Glomerular endothelial cell (primary cell): ENCODE results near the gene BRWD1. TPM values are rescaled to one million over a fixed set of nuclear protein-coding genes. Genes with fewer than 3 reads are reported as not detected.
"Not testable (repeated sequence)": the region's sequence is repeated elsewhere in the genome, so short reads cannot be mapped to it uniquely, and the experiment has no call there.

Source experiments
- DNase-seq: peaks from one replicate; pipeline ENCODE4 v3.0.0-alpha.2; 2011; ENCODE audit warnings: low read depth, low spot score; ENCODE audit errors: extremely low read depth
- total RNA-seq: library from RNA; depleted of rRNA; stranded (reverse); fragments of >200 nt; gene quantifications from 2 replicates; pipeline ENCODE4 v1.2.3, GENCODE V29; 2015

BRWD1 gene
- total RNA-seq, 1 donor from 2014 or later = 35.9 TPM

GRCh38 chr21:39296891-39297290 lies 16.5 kb downstream of the BRWD1 start:
- DNase-seq = no peak

DNA sequence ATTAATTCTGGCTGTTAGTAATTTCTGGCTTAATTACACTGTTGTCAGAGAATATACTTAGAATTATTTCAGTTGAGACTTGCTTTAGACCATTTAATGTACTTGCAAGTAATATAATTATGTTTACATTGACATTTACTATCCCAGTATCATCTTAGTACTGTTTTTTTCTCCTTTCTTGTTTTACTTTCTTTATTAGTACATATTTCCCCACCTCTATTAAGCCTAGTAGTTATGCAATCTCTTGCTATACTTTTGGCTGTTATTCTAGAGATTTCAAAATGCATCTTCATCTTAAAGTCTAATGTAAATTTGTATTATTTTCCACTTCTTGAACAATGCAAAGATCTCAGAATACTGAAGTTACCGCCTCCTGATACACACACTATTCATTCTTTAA lies 24.4 kb downstream of the BRWD1 start:
- no peak for DNase-seq

DNA sequence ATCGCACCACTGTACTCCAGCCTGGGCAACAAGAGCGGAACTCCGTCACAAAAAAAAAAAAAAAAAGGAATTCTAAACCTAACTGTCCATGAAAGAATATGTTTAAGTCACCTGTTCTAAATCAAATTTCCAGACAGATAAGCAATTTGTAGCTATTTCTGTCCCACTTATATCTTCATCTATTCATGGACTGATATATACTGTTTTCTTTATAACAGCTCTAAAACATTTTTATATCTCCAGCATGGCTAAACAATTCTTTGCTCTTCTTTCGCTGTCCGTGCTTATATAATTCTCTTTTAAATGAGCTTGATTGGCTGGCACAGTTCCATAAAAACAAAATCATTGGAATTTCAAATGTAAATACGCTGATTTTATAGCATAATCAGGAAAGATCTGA lies 30.5 kb downstream of the BRWD1 start:
- no peak for DNase-seq

DNA sequence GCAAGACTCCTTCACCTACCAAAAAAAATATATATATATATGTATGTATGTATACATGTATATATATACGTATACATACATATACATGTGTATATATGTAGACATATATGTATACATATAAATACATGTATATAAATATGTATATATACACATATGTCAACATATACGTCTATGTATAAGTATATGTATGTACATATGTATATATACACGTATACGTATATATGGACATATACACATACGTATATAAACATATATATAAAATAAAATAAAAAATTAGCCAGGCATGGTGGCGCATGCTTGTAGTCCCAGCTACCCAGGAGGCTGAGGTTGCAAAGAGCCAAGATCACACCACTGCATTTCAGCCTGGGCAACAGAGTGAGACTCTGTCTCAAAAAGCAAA lies 31.6 kb downstream of the BRWD1 start:
- no peak for DNase-seq

DNA sequence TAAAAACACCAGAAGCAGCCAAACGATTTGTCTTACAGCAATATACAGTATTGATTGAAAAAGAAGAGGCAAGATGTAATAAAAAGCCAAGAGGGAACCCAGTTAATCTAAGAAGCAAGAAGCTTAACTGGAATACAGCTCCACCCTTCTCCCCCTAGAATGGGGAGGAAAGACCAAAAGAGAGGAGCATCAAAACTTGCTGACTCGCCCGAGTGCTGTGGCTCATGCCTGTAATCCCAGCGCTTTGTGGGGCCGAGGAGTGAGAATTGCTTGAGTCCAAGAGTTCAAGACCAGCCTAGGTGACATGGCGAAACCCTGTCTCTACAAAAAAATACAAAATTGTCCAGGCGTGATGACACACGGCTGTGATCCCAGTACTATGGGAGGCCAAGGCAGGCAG lies 32.2 kb downstream of the BRWD1 start:
- no peak for DNase-seq

- no peak for DNase-seq
These were observed 43.8 kb downstream of the BRWD1 start for GRCh38 chr21:39269620-39270019.

DNA sequence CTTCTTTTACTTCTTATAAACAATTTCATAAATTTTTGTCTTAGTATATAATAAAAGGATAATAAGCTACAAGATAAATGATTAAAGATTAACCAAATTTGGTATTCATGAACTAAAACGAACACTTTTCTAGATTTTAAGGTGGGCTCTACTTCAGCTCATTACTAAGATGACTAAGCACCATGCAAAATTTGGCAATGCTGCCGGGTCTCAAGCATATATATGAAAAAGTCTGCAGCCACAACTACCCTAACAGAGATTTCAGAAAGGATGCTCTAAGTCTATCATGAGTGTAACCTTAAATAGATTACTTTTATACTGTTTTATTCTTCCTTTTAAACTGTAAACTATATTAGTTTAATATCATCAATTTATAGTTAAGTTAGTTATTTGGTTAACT lies 47.8 kb downstream of the BRWD1 start:
- no peak for DNase-seq

GRCh38 chr21:39263372-39263771 lies 50.1 kb downstream of the BRWD1 start:
- no peak for DNase-seq

GRCh38 chr21:39258207-39258606 lies 55.2 kb downstream of the BRWD1 start:
- no peak for DNase-seq

- DNase-seq = no peak
These were observed 62.1 kb downstream of the BRWD1 start for GRCh38 chr21:39251326-39251725.

GRCh38 chr21:39238275-39238674 lies 75.2 kb downstream of the BRWD1 start:
- no peak for DNase-seq

- no peak for DNase-seq
These were observed 80.6 kb downstream of the BRWD1 start for GRCh38 chr21:39232861-39233291.

DNA sequence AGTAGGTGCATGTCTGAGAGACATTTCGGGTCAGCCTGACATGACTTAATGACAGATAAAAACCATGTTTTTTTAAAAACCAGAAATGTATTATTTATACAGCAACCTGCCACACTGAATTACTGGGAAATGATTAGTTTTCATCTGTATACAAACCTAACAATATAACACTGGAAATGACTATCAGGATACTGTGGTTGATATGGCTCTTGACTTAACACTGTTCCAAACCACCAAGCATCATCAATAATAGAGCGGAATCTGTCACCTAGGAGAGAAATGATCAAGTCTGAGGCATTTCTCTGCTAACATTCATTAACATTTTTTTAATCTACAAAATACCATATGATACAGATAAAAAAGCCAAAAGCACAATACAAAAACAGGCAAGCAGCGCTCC lies 88.5 kb downstream of the BRWD1 start:
- DNase-seq = no peak

DNA sequence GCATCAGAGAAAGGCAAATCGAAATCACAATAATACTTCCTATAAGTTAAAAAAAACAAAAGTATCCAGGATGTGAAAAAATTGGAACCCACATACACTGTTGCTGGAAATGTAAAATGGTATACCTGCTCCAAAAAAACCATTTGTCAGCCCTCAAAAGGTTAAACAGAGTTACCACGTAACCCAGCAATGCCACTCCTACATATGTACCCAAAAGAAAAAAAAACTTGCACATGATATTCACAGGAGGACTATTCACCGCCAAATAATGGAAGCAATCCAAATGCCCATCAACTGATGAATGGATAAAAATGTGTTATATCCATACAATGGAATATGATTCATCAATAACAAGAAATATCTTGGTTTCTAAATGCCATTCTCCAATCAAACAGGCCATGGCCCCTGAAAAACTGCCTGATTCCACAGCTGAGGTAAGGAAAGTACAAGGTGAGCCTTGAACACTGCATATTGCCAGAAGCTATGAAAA lies 91.4 kb downstream of the BRWD1 start:
- DNase-seq = no peak

GRCh38 chr21:39221282-39221996 lies 92.0 kb downstream of the BRWD1 start:
- DNase-seq = no peak

GRCh38 chr21:39220875-39221274 lies 92.6 kb downstream of the BRWD1 start:
- not testable (repeated sequence) for DNase-seq

- DNase-seq = no peak
These were observed 93.3 kb downstream of the BRWD1 start for GRCh38 chr21:39220150-39220549.

GRCh38 chr21:39218082-39218409 lies 95.4 kb downstream of the BRWD1 start:
- no peak for DNase-seq

GRCh38 chr21:39217356-39218081 lies 95.9 kb downstream of the BRWD1 start:
- DNase-seq = no peak

DNA sequence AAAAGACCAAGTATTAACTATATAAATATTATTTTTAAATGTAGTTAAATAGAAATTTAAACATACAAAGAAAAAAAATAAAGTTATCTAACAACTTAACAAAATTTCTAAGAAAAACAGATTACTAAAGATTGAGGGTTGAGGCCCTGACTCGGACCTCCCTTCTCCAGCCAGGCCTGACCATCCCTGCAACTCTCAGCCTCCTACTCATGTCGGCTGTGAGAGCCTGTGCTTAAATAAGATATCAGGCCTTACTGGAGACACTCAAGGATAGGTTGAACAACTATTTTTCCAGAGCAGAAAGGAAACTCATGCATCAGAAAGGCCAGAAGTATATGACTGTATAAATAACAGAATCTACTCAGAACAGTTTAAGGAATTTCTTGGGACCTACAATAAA lies 97.1 kb downstream of the BRWD1 start:
- DNase-seq = no peak

- DNase-seq = no peak
These were observed 98.4 kb downstream of the BRWD1 start for GRCh38 chr21:39215078-39215477.

GRCh38 chr21:39209334-39209688 lies 104.1 kb downstream of the BRWD1 start:
- no peak for DNase-seq
